BJ (cell line): ENCODE data around the gene ARAP1. TPM values are rescaled to one million over a fixed set of nuclear protein-coding genes. Genes with fewer than 3 reads are reported as not detected.

Source experiments
- CTCF ChIA-PET: fragments of 350-600 bp; formaldehyde crosslinking; extraction: SDS; loops from one replicate; lab custom pipeline; 2021; ENCODE audit warnings: antibody characterized with exemption, inconsistent platforms; lab: Yijun Ruan, JAX
- POLR2A ChIA-PET: fragments of 300-600 bp; sonication (Branson Sonifier 250); formaldehyde crosslinking; extraction: SDS; loops from one replicate; lab custom pipeline; 2021; ENCODE audit warnings: antibody characterized with exemption; lab: Charles Lee
- DNase-seq: peaks from one replicate; pipeline ENCODE4 v3.0.0-alpha.2; 2011; ENCODE audit warnings: low read depth
- H3K27me3 ChIP-seq: 2 replicates; pipeline ENCODE4 v1.6.0; 2011; ENCODE audit warnings: low read length; ENCODE audit not compliant: control insufficient read depth, insufficient read depth
- H3K36me3 ChIP-seq: 2 replicates; pipeline ENCODE4 v1.5.1; 2011; ENCODE audit warnings: low read length; ENCODE audit not compliant: control insufficient read depth, insufficient read depth
- H3K4me3 ChIP-seq: 2 replicates; pipeline ENCODE4 v1.5.1; 2011; ENCODE audit warnings: low read depth, mild to moderate bottlenecking, control low read depth, low read length
- CTCF ChIP-seq: IDR thresholded peaks from 2 replicates; pipeline ENCODE4 v1.5.1; 2011; ENCODE audit warnings: low read depth, mild to moderate bottlenecking, control low read depth, inconsistent platforms, low read length, moderate library complexity; ENCODE audit not compliant: insufficient read depth
- polyA plus RNA-seq: library from polyadenylated mRNA; depleted of rRNA; stranded (reverse); fragments of >200 nt; gene quantifications from 2 replicates; pipeline ENCODE4 v1.2.3, GENCODE V29; 2011

The ARAP1 gene
- polyA plus RNA-seq, 1 experiment = 74.5 TPM

GRCh38 chr11:72720784-72721183, 31.4 kb downstream of the ARAP1 start:
- ChIA-PET POLR2A (no interaction called here), CTCF (interaction anchor here (0.6 to 14.8 kb wide), 5 partner anchors 25 to 574 kb away, joined by 3 to 139 read pairs (median 3); partner anchors contain the start of gene STARD10)
- DNase-seq = no peak
- no peaks in the 10 kb centered on the region for H3K27me3 ChIP-seq
- no peak for TF ChIP-seq CTCF
- H3K4me3 ChIP-seq = peak overlapping the region; percentile 50
- peaks cover 9% of the 10 kb centered on the region for H3K36me3 ChIP-seq

- TF ChIP-seq CTCF = no peak
- Histone ChIP-seq H3K27me3 (no peaks in the 10 kb centered on the region), H3K36me3 (peaks cover 9% of the 10 kb centered on the region), H3K4me3 (peak overlapping the region; percentile 50)
- no peak for DNase-seq
- POLR2A ChIA-PET = no interaction called here
- CTCF ChIA-PET = interaction anchor here (1.3 to 14.8 kb wide), 3 partner anchors 34 to 575 kb away, joined by 3 to 139 read pairs (median 3); partner anchors contain the start of gene STARD10
Observed at GRCh38 chr11:72720047-72720446, 32.2 kb downstream of the ARAP1 start.

- DNase-seq = no peak
- H3K27me3 ChIP-seq = no peaks in the 10 kb centered on the region
- H3K4me3 ChIP-seq = no peak overlapping the region
- POLR2A ChIA-PET = no interaction called here
- peaks cover 9% of the 10 kb centered on the region for H3K36me3 ChIP-seq
- CTCF ChIA-PET = interaction anchor here (14.8 kb wide), 1 partner anchor 74 kb away, joined by 139 read pairs; the partner anchor contains the start of gene STARD10
- TF ChIP-seq CTCF = no peak
Observed at GRCh38 chr11:72719551-72719950, 32.7 kb downstream of the ARAP1 start.

GRCh38 chr11:72719144-72719543, 33.1 kb downstream of the ARAP1 start:
- POLR2A ChIA-PET = no interaction called here
- no peak for DNase-seq
- no peak for TF ChIP-seq CTCF
- CTCF ChIA-PET = interaction anchor here (1.6 to 14.8 kb wide), 2 partner anchors 35 to 74 kb away, joined by 8 to 139 read pairs; partner anchors contain the start of gene STARD10
- Histone ChIP-seq H3K4me3 (no peak overlapping the region), H3K36me3 (peaks cover 9% of the 10 kb centered on the region), H3K27me3 (no peaks in the 10 kb centered on the region)

- POLR2A ChIA-PET = no interaction called here
- Histone ChIP-seq H3K27me3 (no peaks in the 10 kb centered on the region), H3K36me3 (peaks cover 10% of the 10 kb centered on the region), H3K4me3 (no peak overlapping the region)
- CTCF ChIA-PET = interaction anchor here (1.6 to 14.8 kb wide), 2 partner anchors 34 to 75 kb away, joined by 8 to 139 read pairs; partner anchors contain the start of gene STARD10
- no peak for TF ChIP-seq CTCF
- DNase-seq = no peak
Observed at GRCh38 chr11:72718101-72718501, 34.1 kb downstream of the ARAP1 start.
